BJ (cell line): Measurements from ENCODE around the gene DPEP1. TPM values are rescaled to one million over a fixed set of nuclear protein-coding genes. Genes with fewer than 3 reads are reported as not detected.
"Not testable (repeated sequence)": the region's sequence is repeated elsewhere in the genome, so short reads cannot be mapped to it uniquely, and the experiment has no call there.

Source experiments
- CTCF ChIA-PET: fragments of 350-600 bp; formaldehyde crosslinking; extraction: SDS; loops from one replicate; lab custom pipeline; 2021; ENCODE audit warnings: antibody characterized with exemption, inconsistent platforms; lab: Yijun Ruan, JAX
- POLR2A ChIA-PET: fragments of 300-600 bp; sonication (Branson Sonifier 250); formaldehyde crosslinking; extraction: SDS; loops from one replicate; lab custom pipeline; 2021; ENCODE audit warnings: antibody characterized with exemption; lab: Charles Lee
- DNase-seq: peaks from one replicate; pipeline ENCODE4 v3.0.0-alpha.2; 2011; ENCODE audit warnings: low read depth
- H3K27me3 ChIP-seq: 2 replicates; pipeline ENCODE4 v1.6.0; 2011; ENCODE audit warnings: low read length; ENCODE audit not compliant: control insufficient read depth, insufficient read depth
- H3K36me3 ChIP-seq: 2 replicates; pipeline ENCODE4 v1.5.1; 2011; ENCODE audit warnings: low read length; ENCODE audit not compliant: control insufficient read depth, insufficient read depth
- H3K4me3 ChIP-seq: 2 replicates; pipeline ENCODE4 v1.5.1; 2011; ENCODE audit warnings: low read depth, mild to moderate bottlenecking, control low read depth, low read length
- polyA plus RNA-seq: library from polyadenylated mRNA; depleted of rRNA; stranded (reverse); fragments of >200 nt; gene quantifications from 2 replicates; pipeline ENCODE4 v1.2.3, GENCODE V29; 2011
- TF ChIP-seq, protein P1 (sequence below): IDR thresholded peaks from 2 replicates; pipeline ENCODE4 v1.5.1; 2011; ENCODE audit warnings: low read depth, mild to moderate bottlenecking, control low read depth, inconsistent platforms, low read length, moderate library complexity; ENCODE audit not compliant: insufficient read depth

DPEP1 gene
- polyA plus RNA-seq, 1 experiment, result not detected

DNA sequence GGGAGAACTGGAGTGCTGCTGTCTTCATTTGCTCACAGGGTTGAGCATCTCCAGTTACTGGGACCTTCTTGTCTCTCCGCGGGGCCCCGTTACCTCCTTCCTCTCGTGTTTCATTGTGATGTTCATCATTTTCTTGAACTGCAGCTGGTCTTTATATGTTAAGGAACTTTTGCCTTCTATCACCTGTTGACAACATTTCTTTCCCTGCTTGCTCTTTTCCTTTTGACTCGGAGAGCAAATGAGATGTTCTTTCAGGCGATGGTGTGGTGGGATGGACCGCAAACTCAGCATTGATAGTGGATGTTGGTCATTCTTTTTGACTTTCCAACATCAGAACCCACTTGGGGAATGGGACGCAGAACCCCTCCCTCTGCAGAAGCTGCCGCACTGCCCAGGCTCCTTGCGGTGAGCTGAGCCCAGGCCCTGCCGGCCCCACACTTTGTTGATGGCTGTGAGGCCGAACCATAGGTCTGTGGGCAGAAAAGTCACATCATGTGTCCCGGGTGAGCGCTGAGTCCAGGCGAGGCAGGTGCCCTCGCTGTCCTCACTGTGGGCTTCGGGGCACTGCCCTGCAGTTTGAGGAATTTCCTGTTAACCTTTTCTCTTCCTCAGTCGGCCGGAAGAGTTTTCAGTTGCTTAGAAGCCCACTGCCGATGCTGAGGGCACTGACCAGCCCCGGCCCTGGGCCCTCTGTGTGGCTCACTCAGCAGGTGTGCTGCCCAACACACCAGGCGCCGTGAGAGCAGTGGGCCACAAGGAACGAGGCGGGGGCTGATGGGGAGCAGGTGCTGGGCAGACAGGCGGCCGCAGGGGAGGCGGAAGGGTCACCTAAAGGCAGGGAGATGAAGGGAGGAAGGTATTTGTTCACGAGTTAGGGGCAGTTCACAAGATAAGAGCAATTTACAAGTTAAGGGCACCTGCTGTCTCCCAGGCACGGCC, 45.5 kb upstream of the DPEP1 start:
- Histone ChIP-seq H3K4me3 (no peak overlapping the region), H3K27me3 (no peaks in the 10 kb centered on the region), H3K36me3 (peaks cover 17% of the 10 kb centered on the region)
- TF ChIP-seq, protein P1, sequence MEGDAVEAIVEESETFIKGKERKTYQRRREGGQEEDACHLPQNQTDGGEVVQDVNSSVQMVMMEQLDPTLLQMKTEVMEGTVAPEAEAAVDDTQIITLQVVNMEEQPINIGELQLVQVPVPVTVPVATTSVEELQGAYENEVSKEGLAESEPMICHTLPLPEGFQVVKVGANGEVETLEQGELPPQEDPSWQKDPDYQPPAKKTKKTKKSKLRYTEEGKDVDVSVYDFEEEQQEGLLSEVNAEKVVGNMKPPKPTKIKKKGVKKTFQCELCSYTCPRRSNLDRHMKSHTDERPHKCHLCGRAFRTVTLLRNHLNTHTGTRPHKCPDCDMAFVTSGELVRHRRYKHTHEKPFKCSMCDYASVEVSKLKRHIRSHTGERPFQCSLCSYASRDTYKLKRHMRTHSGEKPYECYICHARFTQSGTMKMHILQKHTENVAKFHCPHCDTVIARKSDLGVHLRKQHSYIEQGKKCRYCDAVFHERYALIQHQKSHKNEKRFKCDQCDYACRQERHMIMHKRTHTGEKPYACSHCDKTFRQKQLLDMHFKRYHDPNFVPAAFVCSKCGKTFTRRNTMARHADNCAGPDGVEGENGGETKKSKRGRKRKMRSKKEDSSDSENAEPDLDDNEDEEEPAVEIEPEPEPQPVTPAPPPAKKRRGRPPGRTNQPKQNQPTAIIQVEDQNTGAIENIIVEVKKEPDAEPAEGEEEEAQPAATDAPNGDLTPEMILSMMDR, result no peak
- DNase-seq, result no peak
- ChIA-PET CTCF (interaction anchor here (0.8 kb wide), 1 partner anchor 72 kb away, joined by 5 read pairs; no protein-coding TSS in a partner anchor), POLR2A (no interaction called here)

DNA sequence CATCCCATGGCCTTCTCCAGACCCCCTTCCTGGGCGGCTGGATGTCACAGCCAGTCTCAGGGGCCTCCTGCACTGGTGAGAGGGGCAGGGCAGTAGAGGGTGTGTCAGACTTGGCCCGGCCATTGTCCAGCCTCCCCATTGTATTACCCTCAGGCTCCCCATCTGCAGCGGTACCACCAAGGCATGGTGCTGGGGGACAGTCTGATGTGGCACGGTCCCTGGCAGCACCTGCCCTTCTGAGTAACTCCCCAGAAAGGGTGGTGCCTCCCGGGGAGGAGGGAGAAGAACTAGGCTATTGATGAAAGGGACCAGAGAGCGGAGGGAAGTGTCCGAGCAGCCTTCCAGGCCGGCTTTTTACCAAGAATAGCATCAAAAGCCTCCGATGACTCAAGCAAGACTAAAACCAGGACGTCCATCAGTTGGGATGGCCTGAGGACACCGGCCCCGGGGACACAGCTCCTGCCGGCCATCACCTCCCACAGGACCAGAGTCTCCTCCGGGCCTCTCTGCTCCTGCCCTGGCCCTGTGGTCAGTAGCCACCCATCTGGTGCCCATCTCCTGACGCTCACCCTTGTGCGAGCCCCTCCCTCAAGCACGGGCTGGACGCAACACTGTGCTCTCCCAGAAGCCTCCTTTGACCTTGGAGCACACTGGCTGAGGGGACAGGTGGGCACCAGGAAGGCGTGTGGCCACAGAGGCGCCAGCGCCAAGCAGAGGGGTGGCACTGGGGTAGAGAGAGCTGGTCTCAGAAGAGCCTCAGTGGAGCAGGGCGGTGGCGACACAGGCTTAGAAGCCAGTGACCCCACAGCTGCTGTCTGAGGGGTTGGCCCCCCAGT, 43.7 kb upstream of the DPEP1 start:
- Histone ChIP-seq H3K4me3 (no peak overlapping the region), H3K27me3 (no peaks in the 10 kb centered on the region), H3K36me3 (peaks cover 2% of the 10 kb centered on the region; the same call in 1 of the 2 replicates)
- CTCF ChIA-PET, result interaction anchor here (0.7 kb wide), 1 partner anchor 159 kb away, joined by 3 read pairs; no protein-coding TSS in a partner anchor
- no peak for DNase-seq
- POLR2A ChIA-PET, result no interaction called here
- TF ChIP-seq, protein P1, result no peak

DNA sequence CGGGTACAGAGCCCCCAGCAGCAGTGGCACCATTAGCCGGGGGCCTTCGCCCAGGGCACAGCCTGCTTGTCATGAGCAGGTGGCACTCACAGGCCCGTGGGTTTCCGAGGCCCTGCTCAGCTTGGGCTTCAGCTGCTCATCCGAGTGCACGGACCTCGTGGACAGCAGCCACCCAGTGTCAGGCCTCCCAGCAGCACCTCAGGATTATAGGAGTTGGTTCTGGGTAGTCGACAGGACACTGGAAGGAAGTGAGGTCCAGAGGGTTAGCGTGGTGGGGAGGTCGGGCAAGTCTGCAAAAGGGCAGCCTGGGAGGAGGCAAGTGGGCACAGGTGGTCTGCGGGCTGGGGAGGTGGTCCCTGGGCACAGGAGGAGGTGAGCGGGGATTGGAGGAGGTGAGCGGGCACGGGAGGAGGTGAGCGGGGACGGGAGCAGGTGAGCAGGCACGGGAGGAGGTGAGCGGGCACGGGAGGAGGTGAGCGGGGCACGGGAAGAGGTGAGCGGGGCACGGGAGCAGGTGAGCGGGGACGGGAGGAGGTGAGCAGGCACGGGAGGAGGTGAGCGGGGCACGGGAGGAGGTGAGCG, 43.0 kb upstream of the DPEP1 start:
- no peak overlapping the region for H3K4me3 ChIP-seq
- TF ChIP-seq, protein P1, result no peak
- no peak for DNase-seq
- H3K36me3 ChIP-seq, result no peaks in the 10 kb centered on the region
- ChIA-PET CTCF (no interaction called here), POLR2A (no interaction called here)
- H3K27me3 ChIP-seq, result no peaks in the 10 kb centered on the region

DNA sequence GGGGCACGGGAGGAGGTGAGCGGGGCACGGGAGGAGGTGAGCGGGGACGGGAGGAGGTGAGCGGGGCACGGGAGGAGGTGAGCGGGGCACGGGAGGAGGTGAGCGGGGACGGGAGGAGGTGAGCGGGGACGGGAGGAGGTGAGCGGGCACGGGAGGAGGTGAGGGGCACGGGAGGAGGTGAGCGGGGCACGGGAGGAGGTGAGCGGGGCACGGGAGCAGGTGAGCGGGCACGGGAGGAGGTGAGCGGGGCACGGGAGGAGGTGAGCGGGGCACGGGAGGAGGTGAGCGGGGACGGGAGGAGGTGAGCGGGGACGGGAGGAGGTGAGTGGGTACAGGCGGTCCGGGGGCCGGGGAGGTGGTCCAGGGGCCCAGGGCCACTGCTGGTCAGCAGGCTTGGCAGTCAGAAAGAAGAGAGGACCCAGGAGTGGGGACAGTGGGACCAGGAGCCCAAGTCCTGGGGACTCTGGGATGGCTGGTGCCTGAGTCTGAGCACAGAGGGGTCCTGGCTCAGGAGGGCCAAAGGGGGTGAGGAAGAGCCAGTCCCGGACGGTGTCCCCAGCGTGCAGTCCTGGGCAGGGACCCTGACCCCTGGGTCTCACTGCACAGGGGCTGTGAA, 42.4 kb upstream of the DPEP1 start:
- POLR2A ChIA-PET, DNase-seq, H3K36me3 ChIP-seq, H3K4me3 ChIP-seq, CTCF ChIA-PET, H3K27me3 ChIP-seq: not testable (repeated sequence)

DNA sequence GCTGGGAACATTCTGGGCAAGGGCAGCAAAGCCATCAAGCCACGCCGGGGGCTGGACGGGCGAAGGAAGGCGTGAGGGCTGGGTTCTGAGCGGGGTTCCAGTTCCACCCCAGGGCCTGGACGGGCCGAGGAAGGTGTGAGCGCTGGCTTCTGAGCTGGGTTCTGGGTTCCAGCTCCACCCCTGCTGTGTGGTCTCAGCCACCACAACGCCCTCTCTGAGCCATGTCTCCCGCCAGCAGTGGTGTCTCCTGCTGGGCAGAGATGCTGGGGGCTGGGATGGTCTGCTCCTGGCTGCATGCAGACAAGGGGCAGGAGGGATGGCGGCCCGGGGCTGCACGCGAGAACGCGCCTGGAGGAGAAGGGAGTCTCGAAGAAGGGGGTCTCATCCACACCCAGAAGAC, 41.8 kb upstream of the DPEP1 start:
- CTCF ChIA-PET, result interaction anchor here (1.0 to 1.1 kb wide), 2 partner anchors 10 to 69 kb away, joined by 4 to 7 read pairs; no protein-coding TSS in a partner anchor
- Histone ChIP-seq H3K36me3 (no peaks in the 10 kb centered on the region), H3K4me3 (no peak overlapping the region), H3K27me3 (no peaks in the 10 kb centered on the region)
- no peak for DNase-seq
- TF ChIP-seq, protein P1, result no peak
- POLR2A ChIA-PET, result no interaction called here
